Hematopoietic multipotent progenitor cell treated with erythropoietin and hydrocortisone succinate and interleukin-3 and kit ligand, for 15 days (in vitro differentiated cells): Measurements from ENCODE around the gene CBX6.
A peak's percentile ranks its signal among the peaks of the same experiment; 100 is the strongest.

Experiments
- DNase-seq: peaks from one replicate; pipeline ENCODE4 v3.0.0-alpha.2; 2015; ENCODE audit warnings: low spot score

Gene CBX6

DNA sequence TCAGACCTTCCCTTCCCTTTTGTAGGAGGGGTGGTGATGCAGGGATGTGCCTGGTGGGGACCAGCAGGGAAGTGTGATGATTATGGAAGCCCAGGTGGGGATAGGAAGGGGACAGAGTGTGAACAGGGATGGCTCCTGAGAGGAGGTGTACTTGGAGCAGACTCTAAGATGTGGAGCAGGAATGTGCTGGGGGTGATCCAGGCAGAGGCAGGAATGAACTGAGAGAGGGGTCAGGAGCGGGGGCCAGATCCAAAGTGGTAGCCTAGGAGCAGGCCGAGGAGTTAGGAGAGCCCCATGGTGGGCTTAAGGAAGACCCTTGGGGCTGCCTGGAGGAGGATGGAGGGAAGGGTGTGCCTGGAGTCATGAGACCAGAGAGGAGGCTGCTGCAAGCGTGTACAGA is 31.9 kb downstream of the CBX6 start:
- no peak for DNase-seq

DNA sequence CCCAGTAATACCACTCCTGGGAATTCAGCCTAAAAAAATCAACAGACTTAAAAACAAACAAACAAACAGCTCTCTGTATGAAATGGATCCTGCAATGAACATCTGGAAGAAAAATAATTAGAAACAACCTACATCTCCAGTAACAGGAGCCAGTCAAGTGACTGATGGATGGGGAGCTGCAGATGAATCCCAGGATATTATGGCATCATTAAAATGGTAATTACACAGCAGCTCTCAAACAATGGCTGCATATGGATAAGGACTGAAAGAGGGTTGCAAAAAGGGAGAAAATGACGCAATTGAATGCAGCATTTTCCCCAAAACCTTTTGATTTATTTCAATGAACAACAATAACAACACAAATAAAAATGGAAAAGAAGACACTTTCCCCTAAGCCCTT is 32.3 kb downstream of the CBX6 start:
- DNase-seq: no peak

GRCh38 chr22:38837414-38837928 is 34.5 kb downstream of the CBX6 start:
- DNase-seq: no peak

DNA sequence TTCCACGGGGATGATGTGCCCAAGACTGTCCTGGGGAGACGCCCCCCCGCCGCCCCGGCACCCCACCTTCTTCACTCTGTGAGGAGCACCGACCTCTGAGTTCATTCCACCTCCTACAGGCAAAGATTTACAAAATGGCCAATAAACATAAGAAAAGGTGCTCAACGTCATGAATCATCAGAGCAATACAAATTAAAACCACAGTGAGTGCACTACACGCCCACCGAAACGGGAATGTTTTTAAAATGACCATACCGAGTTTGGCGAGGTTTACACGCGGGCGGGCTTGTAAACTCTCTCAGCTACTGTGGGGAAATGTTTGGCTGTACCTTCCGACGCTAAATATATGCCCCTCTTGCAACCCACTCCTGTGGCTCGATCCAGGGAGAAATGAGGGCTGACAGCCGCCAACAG is 36.1 kb downstream of the CBX6 start:
- DNase-seq: no peak

DNA sequence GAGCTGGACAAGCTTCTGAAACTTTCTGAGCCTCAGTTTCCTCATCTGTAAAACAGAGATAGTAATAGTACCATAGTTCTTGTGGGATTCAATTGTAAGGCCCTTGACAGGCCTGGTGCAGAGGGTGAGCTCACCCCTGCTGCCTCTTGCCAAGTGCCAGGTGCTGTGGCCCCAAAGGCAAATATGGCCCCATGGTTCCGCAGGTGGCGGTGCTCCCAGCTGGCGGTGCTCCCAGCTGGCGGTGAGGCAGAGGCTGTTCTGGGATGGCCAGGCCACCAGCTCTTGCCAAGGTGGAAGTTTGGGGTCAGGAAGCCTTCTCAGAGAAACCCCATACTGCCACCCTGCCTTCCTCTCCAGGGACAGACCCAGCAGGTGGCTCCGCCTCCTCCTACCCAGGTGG is 37.0 kb downstream of the CBX6 start:
- no peak for DNase-seq

DNA sequence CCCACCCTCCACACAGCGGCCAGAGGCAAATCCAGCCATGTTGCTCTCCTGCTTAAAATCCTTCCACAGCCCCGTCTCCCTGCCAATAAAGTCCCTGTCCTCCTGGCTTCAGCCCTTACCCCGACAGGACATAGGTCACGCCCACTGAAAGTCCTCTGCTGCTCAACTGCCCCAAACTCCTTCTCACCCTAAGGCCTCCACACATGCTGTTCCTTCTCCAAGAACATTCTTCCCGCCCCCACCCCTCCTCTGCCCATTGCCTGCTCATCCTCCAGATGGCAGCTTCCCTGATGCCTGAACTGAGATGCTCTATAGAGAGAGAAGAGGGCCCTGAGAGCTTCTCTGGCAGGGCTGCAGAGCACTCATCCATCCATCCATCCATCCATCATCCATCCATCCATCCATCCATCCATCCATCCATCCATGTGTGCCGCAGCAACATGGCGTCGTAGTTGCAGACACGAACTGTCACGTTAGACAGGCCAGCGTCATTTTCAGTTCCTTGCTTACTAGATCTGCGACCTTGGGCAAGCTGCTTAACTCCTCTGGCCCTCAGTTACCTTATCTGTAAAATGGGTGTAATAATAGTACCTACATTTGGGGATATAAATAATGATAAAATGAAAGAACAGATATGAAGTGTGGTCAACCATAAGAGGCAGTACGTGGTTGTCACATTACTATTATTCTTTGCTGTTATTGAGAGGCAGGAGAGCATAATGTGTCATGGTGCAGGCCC is 37.6 kb downstream of the CBX6 start:
- DNase-seq: no peak

GRCh38 chr22:38833061-38833460 is 39.0 kb downstream of the CBX6 start:
- no peak for DNase-seq

DNA sequence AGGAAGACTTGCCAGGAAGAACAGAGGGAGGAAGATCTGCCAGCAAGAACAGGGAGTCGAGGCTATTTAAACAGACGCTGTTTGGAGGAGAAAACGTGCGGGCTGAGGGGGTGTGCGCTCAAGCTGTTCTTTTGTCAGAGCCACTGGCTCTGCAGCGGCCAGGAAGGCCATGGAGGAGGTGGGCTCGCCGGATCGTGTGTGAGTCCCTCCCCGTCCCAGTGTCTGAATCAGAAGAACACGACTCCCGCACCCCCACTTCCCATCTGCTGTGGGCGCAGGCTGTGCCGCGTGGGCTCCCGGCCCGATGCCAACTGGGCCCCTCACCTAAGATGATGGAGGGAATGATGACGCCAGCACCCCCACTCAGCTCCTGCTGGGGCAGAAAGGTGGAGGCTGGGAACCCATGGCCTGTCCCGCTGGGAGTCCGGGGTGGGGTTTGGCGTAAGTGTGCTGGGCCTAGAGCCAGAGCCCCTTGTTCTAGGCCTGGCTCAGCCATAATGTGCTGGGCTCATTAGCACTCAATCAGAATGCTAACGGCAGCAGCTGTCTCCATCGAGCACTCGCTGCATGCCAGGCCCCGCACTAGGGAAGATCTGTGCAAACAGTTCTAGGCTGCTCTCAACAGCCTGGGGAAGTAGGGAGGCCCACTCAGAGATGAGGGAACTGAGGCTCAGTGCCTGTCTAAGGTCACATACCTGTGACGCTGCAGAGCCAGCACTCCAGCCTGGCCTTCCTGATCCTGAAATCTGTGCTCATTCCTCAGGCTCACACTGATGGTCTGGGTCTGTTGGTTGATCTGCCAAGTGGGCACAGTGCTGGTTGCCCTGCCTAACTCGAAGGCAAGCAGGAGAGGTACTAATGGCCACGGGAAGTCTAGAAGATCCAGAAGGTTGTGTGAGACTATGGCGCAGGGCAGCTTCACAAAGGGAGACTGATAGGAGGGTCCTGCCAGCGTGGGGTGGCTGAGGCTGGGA is 39.7 kb downstream of the CBX6 start:
- no peak for DNase-seq

- no peak for DNase-seq
Measured at GRCh38 chr22:38831166-38831945, 40.7 kb downstream of the CBX6 start.

DNA sequence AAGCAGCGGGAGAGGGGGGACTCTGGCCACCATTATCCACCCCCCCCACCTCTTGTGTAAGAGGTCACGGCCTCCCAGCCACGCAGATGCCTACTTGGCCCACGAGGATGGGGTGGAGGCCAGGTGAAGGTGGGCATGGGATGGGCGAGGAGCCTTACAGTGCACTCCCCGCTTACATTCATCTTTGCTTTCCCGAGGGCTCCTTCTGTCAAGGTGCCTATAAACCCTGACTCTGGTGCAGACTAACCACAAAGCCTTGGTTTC is 41.2 kb downstream of the CBX6 start:
- no peak for DNase-seq

DNA sequence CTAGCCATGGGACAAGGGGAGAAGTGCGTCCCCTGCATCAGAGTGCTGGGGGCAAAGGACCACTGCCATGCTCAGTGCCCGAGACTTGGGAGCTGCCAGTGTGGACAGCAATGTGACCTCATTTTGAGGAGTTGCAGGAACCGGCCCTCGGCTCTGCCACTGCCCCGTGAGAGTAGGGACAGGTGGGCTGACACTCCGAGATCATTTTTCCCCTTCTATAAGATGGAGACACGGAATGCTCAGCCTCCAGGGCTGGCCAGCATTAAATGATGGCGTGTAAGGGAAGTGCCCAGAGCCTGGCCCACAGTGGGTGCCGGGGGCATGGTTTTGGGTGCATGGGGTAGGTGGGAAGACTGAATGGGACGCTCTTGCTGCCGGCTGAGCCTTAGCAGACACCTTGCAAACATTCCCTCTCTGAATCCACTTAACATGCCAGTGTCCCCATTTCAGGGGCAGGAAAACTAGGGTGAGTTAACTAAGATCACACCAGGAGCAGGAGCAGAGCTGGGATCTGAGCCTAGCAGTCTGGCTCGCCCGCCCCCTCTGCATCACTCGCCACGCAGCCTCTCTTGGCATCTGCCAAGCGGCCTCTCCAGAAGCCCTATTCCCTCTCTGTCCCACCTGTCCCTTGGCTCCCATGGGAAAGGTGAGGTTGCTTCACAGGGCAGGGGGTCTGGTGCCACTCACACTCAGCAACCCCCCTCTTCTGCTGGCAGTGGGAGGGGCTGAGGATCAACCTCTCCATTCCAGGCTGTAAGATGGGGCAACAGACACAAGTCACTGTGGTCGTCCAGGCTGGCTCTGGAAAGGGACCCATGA is 41.8 kb downstream of the CBX6 start:
- DNase-seq: no peak

- DNase-seq: no peak
Measured at GRCh38 chr22:38829485-38829884, 42.5 kb downstream of the CBX6 start.

GRCh38 chr22:38828616-38829205 is 43.3 kb downstream of the CBX6 start:
- DNase-seq: no peak

GRCh38 chr22:38828191-38828590 is 43.8 kb downstream of the CBX6 start:
- no peak for DNase-seq

- DNase-seq: no peak
Measured at GRCh38 chr22:38827510-38827909, 44.5 kb downstream of the CBX6 start.

DNA sequence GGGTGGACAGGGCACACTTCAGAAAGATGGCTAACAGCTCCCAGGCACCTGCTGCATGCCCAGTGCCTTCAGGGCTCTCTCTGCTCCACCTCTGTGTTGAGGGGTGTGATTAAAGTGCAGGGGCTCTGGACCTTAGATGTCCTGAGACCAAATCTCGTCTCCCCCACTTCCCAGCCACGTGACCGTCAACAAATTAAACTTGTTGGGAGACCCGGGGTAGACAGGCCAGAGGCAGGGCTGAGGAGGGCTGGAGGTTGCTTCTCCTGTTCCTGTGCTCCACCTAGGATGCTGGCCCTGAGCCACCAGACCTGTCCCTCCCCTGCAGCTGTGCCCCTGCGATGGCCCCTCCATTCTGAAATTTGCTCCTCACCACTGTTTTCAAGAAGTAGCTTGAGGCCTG is 45.2 kb downstream of the CBX6 start:
- no peak for DNase-seq

GRCh38 chr22:38826386-38826785 is 45.6 kb downstream of the CBX6 start:
- DNase-seq: no peak

DNA sequence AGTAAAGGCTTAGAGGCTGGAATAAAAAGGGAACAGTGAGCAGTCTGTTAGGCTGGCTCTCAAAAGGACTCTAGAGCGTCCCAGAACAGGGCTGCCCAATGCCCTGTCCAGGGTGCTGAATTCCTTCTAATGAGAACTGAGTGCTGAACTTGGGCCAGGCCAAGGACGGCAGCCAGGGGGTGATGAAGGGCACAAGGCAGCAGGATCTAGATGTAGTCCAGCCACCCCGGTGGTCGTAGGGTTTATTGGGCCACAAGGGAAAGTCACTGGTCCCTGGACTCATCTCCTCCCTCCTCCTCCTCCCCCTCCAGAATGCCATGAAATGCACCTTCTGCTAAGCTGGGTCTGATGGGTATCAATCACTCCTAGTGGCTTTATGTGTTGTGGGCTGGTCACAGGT is 47.4 kb downstream of the CBX6 start:
- peak; percentile 50 for DNase-seq

- DNase-seq: no peak
Measured at GRCh38 chr22:38823637-38824036, 48.4 kb downstream of the CBX6 start.

DNA sequence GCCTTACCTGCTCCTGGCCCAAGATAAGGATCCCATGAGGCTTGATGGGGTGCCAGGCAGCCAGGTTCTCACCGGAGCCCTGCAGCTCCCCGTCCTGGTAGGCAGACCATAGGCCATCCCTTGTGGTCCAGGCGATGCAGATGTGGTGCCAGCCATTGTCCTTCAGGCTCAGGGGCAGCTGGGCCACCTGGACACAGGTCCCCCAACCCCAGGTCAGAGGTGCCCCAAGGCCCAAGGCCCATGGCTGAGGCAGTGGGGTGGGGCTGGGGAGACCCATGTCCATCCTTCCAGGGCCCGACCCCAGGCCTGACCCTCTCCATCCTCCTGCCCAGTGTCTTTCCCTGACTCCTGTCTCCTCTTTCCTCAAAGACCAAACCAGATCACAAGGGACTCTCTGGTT is 48.9 kb downstream of the CBX6 start:
- no peak for DNase-seq

GRCh38 chr22:38820020-38820419 is 52.0 kb downstream of the CBX6 start:
- DNase-seq: no peak
